HG03342 (cell line): ENCODE results near the gene PAX7.
"Not testable (repeated sequence)": the region's sequence is repeated elsewhere in the genome, so short reads cannot be mapped to it uniquely, and the experiment has no call there.

Experiments
- ATAC-seq: cut with Tn5 transposase; IDR thresholded peaks from one replicate; pipeline ENCODE4 v1.9.1; 2021; ENCODE audit warnings: mild to moderate bottlenecking, moderate library complexity; ENCODE audit not compliant: unreplicated experiment

The PAX7 gene

GRCh38 chr1:18748435-18748834, 117.8 kb downstream of the PAX7 start:
- ATAC-seq = no peak

- ATAC-seq = no peak
These were observed 118.9 kb downstream of the PAX7 start for GRCh38 chr1:18749569-18749968.

DNA sequence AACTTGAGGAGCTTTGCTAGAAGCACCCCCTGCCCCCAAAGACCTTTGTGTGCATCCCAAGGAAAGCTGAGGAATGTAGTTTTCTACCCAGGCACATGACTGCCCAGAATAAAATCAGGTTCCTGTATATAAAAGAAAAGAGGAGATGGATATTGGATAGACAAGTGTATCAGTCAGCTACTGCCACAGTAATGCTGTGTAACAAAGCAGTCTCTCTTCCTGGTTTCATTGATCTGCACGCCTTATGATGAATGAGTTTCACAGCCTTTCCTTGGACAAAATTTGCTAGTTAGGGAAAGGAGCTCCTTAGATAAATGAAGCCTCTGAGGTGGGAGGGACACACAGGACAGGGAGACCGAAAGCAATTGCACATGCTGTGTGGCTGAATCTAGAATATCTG, 120.0 kb downstream of the PAX7 start:
- no peak for ATAC-seq

- ATAC-seq = no peak
These were observed 120.8 kb downstream of the PAX7 start for GRCh38 chr1:18751425-18751824.

DNA sequence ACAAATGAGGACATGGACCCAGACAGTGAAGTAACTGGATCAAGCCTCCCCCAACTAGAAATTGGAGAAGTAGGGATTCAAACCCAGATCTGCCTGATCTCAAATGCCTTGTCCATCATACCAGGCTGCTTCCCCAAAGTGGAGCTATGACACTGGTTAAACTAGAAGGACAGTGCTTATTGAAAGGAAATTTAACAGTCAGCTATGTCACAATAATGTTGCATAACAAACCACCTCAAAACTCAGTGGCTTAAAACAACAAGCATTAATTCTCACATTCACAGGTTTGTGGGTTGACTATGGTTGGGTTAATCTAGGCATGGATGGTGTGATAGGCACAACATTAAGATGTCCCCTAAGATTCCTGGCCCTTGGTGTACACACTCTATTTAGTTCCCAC, 121.8 kb downstream of the PAX7 start:
- no peak for ATAC-seq

- no peak for ATAC-seq
These were observed 129.5 kb downstream of the PAX7 start for GRCh38 chr1:18760156-18760555.

GRCh38 chr1:18761948-18762840, 131.5 kb downstream of the PAX7 start:
- no peak for ATAC-seq

DNA sequence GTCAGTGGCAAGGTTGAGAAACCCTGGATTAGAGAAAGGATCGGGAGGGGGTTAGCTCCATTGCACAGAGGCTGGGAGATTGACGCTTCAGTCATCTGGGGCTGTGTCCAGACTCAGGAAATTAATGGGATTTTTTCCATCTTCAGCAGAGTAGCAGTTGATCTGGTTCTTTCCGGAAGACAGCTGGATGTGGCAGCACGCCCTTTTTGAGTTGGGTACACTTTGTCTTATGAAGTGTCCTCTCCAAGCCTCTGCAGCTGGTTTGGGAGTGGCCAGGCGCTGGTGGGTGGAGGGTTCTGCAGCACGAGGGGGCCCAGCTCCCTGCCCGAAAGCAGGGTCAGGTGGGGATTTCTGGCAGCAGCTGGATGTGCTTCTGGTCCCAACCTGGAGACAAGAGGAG, 133.7 kb downstream of the PAX7 start:
- ATAC-seq = no peak

GRCh38 chr1:18765725-18766124, 135.1 kb downstream of the PAX7 start:
- no peak for ATAC-seq

DNA sequence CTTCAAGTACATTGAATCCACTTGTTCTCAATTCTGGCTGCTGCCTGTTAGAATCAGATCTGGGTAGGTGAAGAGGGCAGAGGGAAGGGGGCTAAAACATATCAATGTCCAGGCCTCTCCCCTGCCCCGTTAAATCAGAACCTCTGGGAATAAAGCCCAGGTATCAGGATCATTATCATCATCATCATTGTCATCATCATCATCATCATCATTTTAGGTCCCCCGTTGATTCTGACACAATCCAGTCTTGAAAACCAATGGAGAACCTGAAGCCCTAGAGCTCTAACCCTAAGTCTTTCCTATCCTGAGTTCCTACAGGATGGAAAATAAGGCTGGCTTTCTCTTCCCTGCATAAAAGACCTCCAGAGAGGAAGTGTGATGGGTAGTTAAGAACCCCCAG, 135.7 kb downstream of the PAX7 start:
- no peak for ATAC-seq

GRCh38 chr1:18767576-18767975, 136.9 kb downstream of the PAX7 start:
- ATAC-seq = not testable (repeated sequence)

GRCh38 chr1:18768086-18768485, 137.4 kb downstream of the PAX7 start:
- no peak for ATAC-seq

- ATAC-seq = no peak
These were observed 138.5 kb downstream of the PAX7 start for GRCh38 chr1:18769140-18769539.

- no peak for ATAC-seq
These were observed 140.2 kb downstream of the PAX7 start for GRCh38 chr1:18770799-18771198.

- no peak for ATAC-seq
These were observed 143.1 kb downstream of the PAX7 start for GRCh38 chr1:18773753-18774152.

DNA sequence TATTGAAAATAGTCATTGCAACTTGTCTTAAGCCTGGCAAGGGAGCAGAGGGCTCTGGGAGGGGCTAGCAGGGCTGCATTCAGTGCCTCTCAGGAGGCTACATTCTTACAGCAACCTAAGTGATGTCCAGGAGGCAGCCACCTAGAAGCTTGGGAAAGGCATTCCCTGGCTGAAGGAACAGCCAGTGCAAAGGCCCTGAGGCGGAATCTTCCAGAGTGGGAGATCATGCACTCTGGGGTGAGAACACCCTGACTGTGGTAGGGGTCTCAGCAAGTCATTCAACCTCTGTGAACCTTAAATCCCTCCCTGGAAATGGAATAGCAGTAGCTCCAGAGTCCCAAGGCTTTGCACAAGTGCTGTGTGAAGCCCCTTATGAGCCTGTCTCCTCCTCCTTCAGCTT, 144.7 kb downstream of the PAX7 start:
- no peak for ATAC-seq

GRCh38 chr1:18776777-18777176, 146.1 kb downstream of the PAX7 start:
- ATAC-seq = no peak

DNA sequence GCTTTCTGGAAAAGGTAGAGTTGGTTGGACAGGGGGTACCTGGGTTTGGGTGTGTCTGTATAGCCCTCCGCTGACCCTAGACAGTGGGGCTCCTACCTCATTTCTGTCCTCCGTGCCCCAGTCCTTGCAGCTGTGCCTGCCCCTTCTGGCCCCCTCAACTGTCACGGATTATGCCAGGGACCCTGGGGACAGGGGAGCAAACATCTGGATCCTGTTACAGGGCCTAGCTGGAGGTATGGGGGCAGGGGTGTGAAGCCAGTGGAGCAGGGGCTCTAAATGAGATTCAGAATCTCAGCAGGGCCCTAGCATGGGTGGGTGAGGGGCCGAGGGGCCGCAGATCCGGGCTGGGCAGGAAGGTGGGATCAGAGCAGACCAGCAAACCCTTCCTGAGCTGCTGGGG, 147.8 kb downstream of the PAX7 start:
- ATAC-seq = no peak

DNA sequence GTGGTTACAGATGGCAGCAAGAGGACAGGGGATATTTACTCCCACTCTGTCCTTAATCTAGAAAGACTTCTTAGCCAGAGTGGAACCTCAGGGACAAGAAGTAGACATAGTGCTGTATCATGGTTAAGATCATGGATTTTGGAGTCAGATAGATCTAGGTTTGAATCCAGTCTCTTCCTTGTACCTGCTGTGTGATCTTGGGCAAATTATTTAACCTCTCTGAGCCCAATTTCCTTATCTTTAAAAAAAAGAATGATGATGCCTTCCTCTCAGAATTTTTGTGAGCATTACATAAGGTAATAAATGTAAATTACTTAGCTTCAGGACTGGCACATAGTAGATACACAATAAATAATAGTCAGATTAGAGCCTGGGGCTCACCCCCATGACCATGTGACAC, 150.4 kb downstream of the PAX7 start:
- ATAC-seq = no peak

- no peak for ATAC-seq
These were observed 153.2 kb downstream of the PAX7 start for GRCh38 chr1:18783705-18784481.

DNA sequence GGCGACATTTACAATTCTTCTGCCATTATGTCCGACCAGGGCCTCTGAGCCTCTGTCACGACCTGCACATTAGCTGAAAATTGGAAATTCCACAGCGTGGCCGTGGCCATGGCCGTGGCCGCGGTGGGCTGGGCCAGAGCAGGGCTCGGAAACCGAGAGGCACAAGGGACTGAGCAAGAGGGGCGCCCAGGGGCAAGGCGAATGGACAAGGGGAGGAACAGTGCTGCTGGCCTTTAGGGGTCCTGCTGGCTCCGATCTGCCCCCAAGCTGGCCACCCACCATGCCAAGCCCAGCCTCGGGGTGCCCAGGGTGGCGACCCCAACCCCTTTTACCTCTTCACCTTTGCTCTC, 153.8 kb downstream of the PAX7 start:
- no peak for ATAC-seq

- ATAC-seq = no peak
These were observed 155.5 kb downstream of the PAX7 start for GRCh38 chr1:18786149-18786548.
